Right cardiac atrium (tissue), 5 donors: Measurements from ENCODE around the gene DDI1. TPM values are rescaled to one million over a fixed set of nuclear protein-coding genes. Genes with fewer than 3 reads are reported as not detected.

Source experiments
- ATAC-seq, 2 donors: fragments of 200-7000 bp; cut with Tn5 transposase; one replicate each; pipeline versions ENCODE4 v1.8.0 to v1.9.1; 2020; ENCODE audit warnings: moderate library complexity in 2 of 2, mild to moderate bottlenecking in 1 of 2
- DNase-seq, 3 donors: peaks; one replicate each; pipeline ENCODE4 v3.0.0-alpha.2; 2020
- H3K27ac ChIP-seq: one replicate; pipeline ENCODE4 v1.5.1; 2013; ENCODE audit warnings: mild to moderate bottlenecking, low read length, control low read depth, moderate library complexity
- H3K27me3 ChIP-seq: one replicate; pipeline ENCODE4 v1.6.1; 2013; ENCODE audit not compliant: control insufficient read depth, insufficient read depth
- H3K4me1 ChIP-seq: one replicate; pipeline ENCODE4 v1.6.1; 2013; ENCODE audit warnings: low read length; ENCODE audit not compliant: control insufficient read depth, insufficient read depth
- H3K4me3 ChIP-seq: one replicate; pipeline ENCODE4 v1.5.1; 2013; ENCODE audit warnings: low read length, control low read depth
- H3K9me3 ChIP-seq: one replicate; pipeline ENCODE4 v1.6.1; 2013; ENCODE audit warnings: low read length; ENCODE audit not compliant: control insufficient read depth
- WGBS: extraction: QIAGEN DNeasy Blood & Tissue Kit; methylation state at CpG from one replicate; pipeline ENCODE4 v1.1.7; 2013; 5-methylcytosine and 5-hydroxymethylcytosine counted together
- intact Hi-C, 4 donors: fragments of 100-400 bp; cut with DNase I; formaldehyde crosslinking; loops; one replicate each; pipeline versions ENCODE4 v1.11.0 to v1.14.0; 2022 to 2023
- polyA plus RNA-seq: library from polyadenylated mRNA; stranded (reverse); fragments of 200-250 nt; gene quantifications from one replicate; pipeline ENCODE4 v1.2.3, GENCODE V29; 2013
- total RNA-seq, 4 donors: library from RNA; stranded (reverse); fragmentation: NEBNext Ultra II Directional; extraction: Animal tissue kit (Norgen Biotek cat#: 25700); gene quantifications; one replicate each; pipeline ENCODE4 v1.2.1, GENCODE V29; 2021
- donor health status: healthy with polysubstance abuse.
- donor health status: DM: no; HTN: yes; CAD: no.
- donor health status: DM: no; HTN: no; CAD: no.
- donor health status: DM: no; HTN: yes; CAD: no; lungs with severe emphysema.
- donor health status: DM: yes; HTN: yes; CAD: no.

The DDI1 gene
- total and polyA plus RNA-seq, 5 donors: not detected

GRCh38 chr11:104003491-104003890, 32.9 kb upstream of the DDI1 start:
- ATAC-seq (no peak), DNase-seq (no peak)
- intact Hi-C loops: no loop called here
- no peaks in the 10 kb centered on the region for H3K27me3 ChIP-seq
- H3K4me3 ChIP-seq: no peak overlapping the region
- no peaks in the 10 kb centered on the region for H3K4me1 ChIP-seq
- H3K27ac ChIP-seq: no peak overlapping the region
- no peaks in the 10 kb centered on the region for H3K9me3 ChIP-seq

- no peak overlapping the region for H3K27ac ChIP-seq
These were observed 31.1 kb upstream of the DDI1 start for GRCh38 chr11:104005234-104005855.

GRCh38 chr11:104009744-104010143, 26.7 kb upstream of the DDI1 start:
- ATAC-seq: no peak
- 42% methylated on average over 3 of the region's 3 CpGs for WGBS
- no peak for DNase-seq
- Histone ChIP-seq H3K27me3 (no peaks in the 10 kb centered on the region), H3K4me1 (no peaks in the 10 kb centered on the region), H3K27ac (no peak overlapping the region), H3K4me3 (no peak overlapping the region), H3K9me3 (no peaks in the 10 kb centered on the region)
- intact Hi-C loops: no loop called here

More at GRCh38 chr11:104005234-104005855, 31.1 kb upstream of the DDI1 start:
- H3K27me3 ChIP-seq: no peaks in the 10 kb centered on the region
- DNase-seq (no peak), ATAC-seq (no peak)
- H3K9me3 ChIP-seq: no peaks in the 10 kb centered on the region
- H3K4me1 ChIP-seq: no peaks in the 10 kb centered on the region
- intact Hi-C loops: no loop called here
- 77% methylated on average over 2 of the region's 2 CpGs for WGBS
- H3K4me3 ChIP-seq: no peak overlapping the region

- ATAC-seq (no peak), DNase-seq (no peak)
- Histone ChIP-seq H3K9me3 (no peaks in the 10 kb centered on the region), H3K27me3 (no peaks in the 10 kb centered on the region), H3K4me1 (no peaks in the 10 kb centered on the region), H3K4me3 (no peak overlapping the region), H3K27ac (no peak overlapping the region)
- intact Hi-C loops: no loop called here
- whole genome bisulfite sequencing: 83% methylated on average over 2 of the region's 2 CpGs
These were observed 25.4 kb upstream of the DDI1 start for GRCh38 chr11:104011044-104011443.

DNA sequence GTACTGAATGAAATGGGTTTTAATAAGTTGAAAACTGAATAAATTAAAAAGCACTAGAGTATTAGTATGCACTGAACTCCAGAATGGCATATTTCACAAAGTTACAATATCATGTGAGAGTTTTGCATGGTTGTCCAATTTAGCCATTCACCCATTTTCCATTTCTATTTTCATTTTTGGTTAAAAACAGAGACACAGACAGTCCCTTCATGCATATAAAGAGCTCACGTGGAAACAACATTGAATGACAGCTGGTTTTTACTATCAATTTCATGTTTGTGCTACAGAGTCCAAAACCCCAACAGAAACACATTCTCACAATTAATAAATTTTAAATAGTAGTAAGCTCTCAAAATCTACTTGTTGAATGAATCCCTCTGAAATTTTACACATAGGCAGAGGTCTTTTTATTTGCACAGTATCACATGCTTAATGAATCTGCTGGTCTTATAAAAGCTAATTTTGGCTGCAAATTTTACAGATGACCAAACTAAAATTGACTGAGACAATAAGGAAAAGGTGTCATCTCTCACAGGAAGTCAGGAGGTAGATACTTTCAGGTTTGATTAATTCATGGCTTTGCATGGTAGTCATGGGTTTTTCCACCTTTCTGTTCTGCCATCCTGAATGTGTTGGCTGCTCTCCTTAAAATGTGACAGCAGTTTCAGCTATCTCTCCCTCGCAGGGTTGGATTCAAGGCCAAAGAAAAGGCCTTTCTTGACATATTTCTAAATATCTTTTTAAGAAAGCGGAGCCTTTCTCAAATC, 20.6 kb upstream of the DDI1 start:
- Histone ChIP-seq H3K9me3 (no peaks in the 10 kb centered on the region), H3K4me3 (no peak overlapping the region), H3K27me3 (no peaks in the 10 kb centered on the region), H3K27ac (no peak overlapping the region), H3K4me1 (no peaks in the 10 kb centered on the region)
- 70% methylated on average over 3 of the region's 3 CpGs for WGBS
- ATAC-seq: no peak
- DNase-seq: no peak
- intact Hi-C loops: no loop called here

GRCh38 chr11:104024572-104024971, 11.9 kb upstream of the DDI1 start:
- ATAC-seq: no peak
- H3K9me3 ChIP-seq: no peaks in the 10 kb centered on the region
- no peaks in the 10 kb centered on the region for H3K4me1 ChIP-seq
- intact Hi-C loops: no loop called here
- no peak for DNase-seq
- H3K4me3 ChIP-seq: no peak overlapping the region
- H3K27ac ChIP-seq: no peak overlapping the region
- no peaks in the 10 kb centered on the region for H3K27me3 ChIP-seq
- WGBS: 95% methylated on average over 2 of the region's 2 CpGs

DNA sequence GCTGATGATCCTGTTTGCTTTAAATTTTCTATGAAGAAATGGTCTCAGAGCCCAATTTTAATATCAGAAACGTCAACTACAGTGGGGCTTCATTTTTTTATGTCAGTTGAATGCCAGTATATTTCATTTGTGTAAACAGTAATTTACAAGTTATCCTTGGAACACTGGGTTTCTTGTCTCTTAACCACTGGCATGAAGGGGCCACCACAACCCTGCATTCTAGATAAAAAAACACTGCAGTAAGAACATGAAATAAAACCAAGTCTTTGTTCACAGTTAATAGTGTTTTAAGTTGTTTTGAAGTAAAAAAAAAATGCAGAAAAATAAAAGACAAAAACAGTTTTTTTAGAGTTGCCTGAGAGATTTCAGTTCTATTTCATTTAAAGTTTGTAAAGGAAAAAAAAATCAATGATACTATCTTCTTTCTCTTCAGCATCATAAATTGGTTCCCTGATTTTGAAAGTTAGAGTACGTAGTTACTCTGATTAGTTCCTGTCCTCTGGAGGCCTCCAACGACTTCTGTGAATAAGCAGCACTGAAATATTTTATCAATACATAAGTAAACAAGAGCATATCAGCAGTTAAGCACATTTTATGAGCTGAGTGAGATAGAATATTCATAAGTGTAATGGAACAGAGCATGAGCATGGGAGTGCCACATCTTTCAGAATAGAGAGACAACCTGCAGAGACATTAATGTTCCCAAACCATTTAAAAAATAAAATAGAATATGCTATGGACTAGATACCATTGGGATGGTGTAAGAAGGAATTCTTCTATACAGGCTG, 7.8 kb upstream of the DDI1 start:
- no peaks in the 10 kb centered on the region for H3K9me3 ChIP-seq

GRCh38 chr11:104033134-104033533, 3.3 kb upstream of the DDI1 start:
- intact Hi-C loops: no loop called here
- H3K27ac ChIP-seq: no peak overlapping the region
- peak in 2 of 3 donors; percentile 21 for DNase-seq
- no peaks in the 10 kb centered on the region for H3K27me3 ChIP-seq
- ATAC-seq: peak in 1 of 2 donors; percentile 56
- H3K4me3 ChIP-seq: no peak overlapping the region
- no peaks in the 10 kb centered on the region for H3K4me1 ChIP-seq
- H3K9me3 ChIP-seq: no peaks in the 10 kb centered on the region

More for the DNA sequence above, 7.8 kb upstream of the DDI1 start:
- H3K27ac ChIP-seq: no peak overlapping the region
- WGBS: 46% methylated on average over 3 of the region's 3 CpGs
- intact Hi-C loops: no loop called here
- no peak overlapping the region for H3K4me3 ChIP-seq
- H3K27me3 ChIP-seq: no peaks in the 10 kb centered on the region
- no peaks in the 10 kb centered on the region for H3K4me1 ChIP-seq
- no peak for DNase-seq
- ATAC-seq: no peak

DNA sequence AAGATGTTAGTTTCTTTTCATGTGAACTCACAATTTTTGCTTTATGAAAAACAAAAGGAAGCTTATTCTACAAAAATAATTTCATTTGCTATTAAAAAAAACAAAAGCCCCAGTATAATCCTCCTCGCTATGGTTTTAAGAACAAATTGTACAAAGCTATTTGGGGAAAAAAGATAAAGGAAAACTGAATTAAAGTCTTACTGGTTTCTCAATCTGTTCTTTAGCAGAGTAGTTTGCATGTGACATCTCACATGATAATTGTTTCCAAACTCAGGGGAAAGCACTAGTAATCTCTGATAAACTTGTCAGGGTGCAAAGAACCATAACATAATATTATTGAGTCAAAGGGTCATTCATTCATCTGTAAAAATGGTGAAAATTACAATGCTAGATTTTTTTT, 2.9 kb upstream of the DDI1 start:
- Histone ChIP-seq H3K9me3 (no peaks in the 10 kb centered on the region), H3K27me3 (no peaks in the 10 kb centered on the region), H3K4me1 (no peaks in the 10 kb centered on the region), H3K27ac (no peak overlapping the region), H3K4me3 (no peak overlapping the region)
- 39% methylated on average over 1 of the region's 1 CpG for WGBS
- no peak for DNase-seq
- peak in 1 of 2 donors; percentile 72 for ATAC-seq
- intact Hi-C loops: no loop called here

- H3K4me1 ChIP-seq: no peaks in the 10 kb centered on the region
- H3K4me3 ChIP-seq: no peak overlapping the region
- peak in 1 of 3 donors; percentile 42 for DNase-seq
- ATAC-seq: no peak
- intact Hi-C loops: no loop called here
- WGBS: 98% methylated on average over 21 of the region's 21 CpGs
- no peaks in the 10 kb centered on the region for H3K9me3 ChIP-seq
- no peak overlapping the region for H3K27ac ChIP-seq
- H3K27me3 ChIP-seq: no peaks in the 10 kb centered on the region
These were observed 555 bp downstream of the DDI1 start for GRCh38 chr11:104036995-104037394.

DNA sequence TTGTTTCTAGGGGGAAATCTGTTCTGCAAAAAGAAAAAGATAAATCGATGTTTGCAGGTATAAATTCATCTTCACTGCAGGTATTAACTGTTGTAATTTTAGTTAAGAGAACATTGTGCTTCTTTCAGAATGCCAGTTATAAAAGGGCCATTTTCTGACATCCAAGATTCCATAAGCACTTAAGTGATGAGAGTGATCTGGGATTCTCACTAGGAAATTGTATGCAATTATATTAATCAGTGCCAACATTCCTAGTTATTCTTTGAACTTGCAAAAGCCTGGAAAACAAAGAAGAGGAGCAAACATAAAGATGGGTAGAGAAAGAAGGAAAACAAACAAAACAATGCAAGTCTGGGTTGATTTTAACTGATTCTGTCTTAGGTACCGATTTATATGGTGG, 5.4 kb downstream of the DDI1 start:
- 91% methylated on average over 2 of the region's 2 CpGs for WGBS
- intact Hi-C loops: no loop called here
- Histone ChIP-seq H3K4me1 (no peaks in the 10 kb centered on the region), H3K27me3 (no peaks in the 10 kb centered on the region), H3K9me3 (no peaks in the 10 kb centered on the region), H3K27ac (no peak overlapping the region), H3K4me3 (no peak overlapping the region)
- ATAC-seq: no peak
- no peak for DNase-seq
